WTC11 (cell line): Measurements from ENCODE around the gene SMG9.

Experiments
- CREB1 ChIP-seq: sonication (generic); formaldehyde crosslinking; IDR thresholded peaks from 2 replicates; pipeline ENCODE4 v1.8.0; 2023; ENCODE audit warnings: mild to moderate bottlenecking, missing genetic modification reagents
- FOXK1 ChIP-seq: sonication (generic); formaldehyde crosslinking; IDR thresholded peaks from 2 replicates; pipeline ENCODE4 v1.8.0; 2022; ENCODE audit warnings: mild to moderate bottlenecking, moderate library complexity, missing genetic modification reagents
- JUN ChIP-seq: sonication (generic); formaldehyde crosslinking; IDR thresholded peaks from 2 replicates; pipeline ENCODE4 v1.8.0; 2023; ENCODE audit warnings: mild to moderate bottlenecking, missing genetic modification reagents
- NFE2L1 ChIP-seq: sonication (generic); formaldehyde crosslinking; IDR thresholded peaks from 2 replicates; pipeline ENCODE4 v1.8.1; 2023; ENCODE audit warnings: missing genetic modification reagents
- SP1 ChIP-seq: sonication (generic); formaldehyde crosslinking; conservative IDR thresholded peaks from 2 replicates; pipeline ENCODE4 v1.8.1; 2022; ENCODE audit warnings: missing genetic modification reagents
- TEAD1 ChIP-seq: sonication (generic); formaldehyde crosslinking; IDR thresholded peaks from 2 replicates; pipeline ENCODE4 v1.8.0; 2022; ENCODE audit warnings: mild to moderate bottlenecking, missing genetic modification reagents
- ZNF121 ChIP-seq: sonication (generic); formaldehyde crosslinking; IDR thresholded peaks from 2 replicates; pipeline ENCODE4 v1.8.0; 2023; ENCODE audit warnings: missing genetic modification reagents
- ZNF263 ChIP-seq: sonication (generic); formaldehyde crosslinking; IDR thresholded peaks from 2 replicates; pipeline ENCODE4 v1.8.1; 2022; ENCODE audit warnings: low read depth, mild to moderate bottlenecking, moderate library complexity, missing genetic modification reagents
- TF ChIP-seq, protein P1 (sequence below): sonication (generic); formaldehyde crosslinking; IDR thresholded peaks from 2 replicates; pipeline ENCODE4 v1.8.1; 2023; ENCODE audit warnings: mild to moderate bottlenecking, missing genetic modification reagents, moderate library complexity
- TF ChIP-seq, protein P2 (sequence below): sonication (generic); formaldehyde crosslinking; IDR thresholded peaks from 2 replicates; pipeline ENCODE4 v1.8.1; 2023; ENCODE audit warnings: mild to moderate bottlenecking, missing genetic modification reagents
- TF ChIP-seq, protein P3 (sequence below): fragments of 200-600 bp; IDR thresholded peaks from 2 replicates; pipeline ENCODE4 v1.8.0; 2022; ENCODE audit warnings: antibody characterized with exemption

DNA sequence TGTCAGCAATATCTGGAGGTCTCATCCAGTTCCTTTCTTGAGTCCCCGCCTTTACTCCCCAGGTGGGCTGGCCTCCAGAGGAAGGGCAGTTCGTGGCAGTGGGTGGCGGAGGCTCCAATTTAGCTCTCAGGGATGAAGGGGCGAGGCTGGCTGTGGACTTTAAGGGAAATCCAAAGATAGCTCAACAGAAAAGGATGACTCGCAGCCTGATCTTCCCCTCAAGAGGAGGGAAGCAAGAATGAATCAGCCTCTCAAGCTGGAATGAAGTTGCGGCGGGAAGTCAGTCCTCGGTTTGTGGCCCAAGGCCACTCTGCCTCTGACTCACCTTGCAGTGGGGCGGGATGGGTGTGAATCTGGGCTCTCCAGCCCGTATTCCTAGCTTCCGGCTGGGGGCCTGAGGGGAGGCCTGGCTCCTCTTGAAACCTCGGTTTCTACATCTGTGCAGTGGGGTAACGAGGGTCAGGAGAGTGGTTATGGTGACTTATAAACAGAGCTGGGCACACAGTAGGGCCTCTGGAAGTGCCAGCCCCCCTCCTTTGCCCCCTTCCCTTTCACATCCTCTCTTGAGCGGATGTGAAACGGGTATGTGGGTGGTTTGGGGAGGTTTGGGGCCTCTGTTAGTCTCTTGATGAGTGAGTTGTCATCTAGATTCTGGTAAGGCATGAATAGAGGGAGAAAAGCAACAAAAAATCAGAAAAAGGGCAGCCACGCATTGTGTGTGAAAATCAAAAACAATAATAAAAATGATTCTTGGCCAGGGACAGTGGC lies 10.5 kb upstream of the SMG9 start:
- TF ChIP-seq, protein P1, sequence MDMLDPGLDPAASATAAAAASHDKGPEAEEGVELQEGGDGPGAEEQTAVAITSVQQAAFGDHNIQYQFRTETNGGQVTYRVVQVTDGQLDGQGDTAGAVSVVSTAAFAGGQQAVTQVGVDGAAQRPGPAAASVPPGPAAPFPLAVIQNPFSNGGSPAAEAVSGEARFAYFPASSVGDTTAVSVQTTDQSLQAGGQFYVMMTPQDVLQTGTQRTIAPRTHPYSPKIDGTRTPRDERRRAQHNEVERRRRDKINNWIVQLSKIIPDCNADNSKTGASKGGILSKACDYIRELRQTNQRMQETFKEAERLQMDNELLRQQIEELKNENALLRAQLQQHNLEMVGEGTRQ, result no peak
- TF ChIP-seq NFE2L1 (CRISPR knock-in tag) (no peak), CREB1 (CRISPR knock-in tag) (no peak), SP1 (CRISPR knock-in tag) (no peak), FOXK1 (CRISPR knock-in tag) (no peak), ZNF121 (CRISPR knock-in tag) (no peak), JUN (CRISPR knock-in tag) (no peak), TEAD1 (CRISPR knock-in tag) (no peak), ZNF263 (CRISPR knock-in tag) (no peak)
- TF ChIP-seq, protein P2, sequence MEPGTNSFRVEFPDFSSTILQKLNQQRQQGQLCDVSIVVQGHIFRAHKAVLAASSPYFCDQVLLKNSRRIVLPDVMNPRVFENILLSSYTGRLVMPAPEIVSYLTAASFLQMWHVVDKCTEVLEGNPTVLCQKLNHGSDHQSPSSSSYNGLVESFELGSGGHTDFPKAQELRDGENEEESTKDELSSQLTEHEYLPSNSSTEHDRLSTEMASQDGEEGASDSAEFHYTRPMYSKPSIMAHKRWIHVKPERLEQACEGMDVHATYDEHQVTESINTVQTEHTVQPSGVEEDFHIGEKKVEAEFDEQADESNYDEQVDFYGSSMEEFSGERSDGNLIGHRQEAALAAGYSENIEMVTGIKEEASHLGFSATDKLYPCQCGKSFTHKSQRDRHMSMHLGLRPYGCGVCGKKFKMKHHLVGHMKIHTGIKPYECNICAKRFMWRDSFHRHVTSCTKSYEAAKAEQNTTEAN, result no peak
- TF ChIP-seq, protein P3, sequence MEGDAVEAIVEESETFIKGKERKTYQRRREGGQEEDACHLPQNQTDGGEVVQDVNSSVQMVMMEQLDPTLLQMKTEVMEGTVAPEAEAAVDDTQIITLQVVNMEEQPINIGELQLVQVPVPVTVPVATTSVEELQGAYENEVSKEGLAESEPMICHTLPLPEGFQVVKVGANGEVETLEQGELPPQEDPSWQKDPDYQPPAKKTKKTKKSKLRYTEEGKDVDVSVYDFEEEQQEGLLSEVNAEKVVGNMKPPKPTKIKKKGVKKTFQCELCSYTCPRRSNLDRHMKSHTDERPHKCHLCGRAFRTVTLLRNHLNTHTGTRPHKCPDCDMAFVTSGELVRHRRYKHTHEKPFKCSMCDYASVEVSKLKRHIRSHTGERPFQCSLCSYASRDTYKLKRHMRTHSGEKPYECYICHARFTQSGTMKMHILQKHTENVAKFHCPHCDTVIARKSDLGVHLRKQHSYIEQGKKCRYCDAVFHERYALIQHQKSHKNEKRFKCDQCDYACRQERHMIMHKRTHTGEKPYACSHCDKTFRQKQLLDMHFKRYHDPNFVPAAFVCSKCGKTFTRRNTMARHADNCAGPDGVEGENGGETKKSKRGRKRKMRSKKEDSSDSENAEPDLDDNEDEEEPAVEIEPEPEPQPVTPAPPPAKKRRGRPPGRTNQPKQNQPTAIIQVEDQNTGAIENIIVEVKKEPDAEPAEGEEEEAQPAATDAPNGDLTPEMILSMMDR, result no peak
